ENCODE results near the gene ANP32E.

- TF ChIP-seq CTCF (IDR thresholded peaks at IDR 0.05), result no peak
- TF ChIP-seq ZFX (IDR thresholded peaks at IDR 0.05; ENCODE audit: borderline replicate concordance), result no peak
These were observed 22.0 kb upstream of the ANP32E start, which contains the start of gene CA14 for GRCh38 chr1:150257624-150258585.

All from 22Rv1 (cell line).